ENCODE results near the gene ZDHHC14.
"Not testable (repeated sequence)": the region's sequence is repeated elsewhere in the genome, so short reads cannot be mapped to it uniquely, and the experiment has no call there.

Gene ZDHHC14

GRCh38 chr6:157407646-157408045 lies 26.7 kb downstream of the ZDHHC14 start:
- no peak for DNase-seq (ENCODE audit: low spot score)

- not testable (repeated sequence) for DNase-seq (ENCODE audit: low spot score)
Observed at GRCh38 chr6:157408427-157408826, 27.4 kb downstream of the ZDHHC14 start.

- DNase-seq (ENCODE audit: low spot score): no peak
Observed at GRCh38 chr6:157410045-157410444, 29.1 kb downstream of the ZDHHC14 start.

GRCh38 chr6:157411368-157411767 lies 30.4 kb downstream of the ZDHHC14 start:
- no peak for DNase-seq (ENCODE audit: low spot score)

- no peak for DNase-seq (ENCODE audit: low spot score)
Observed at GRCh38 chr6:157412791-157413190, 31.8 kb downstream of the ZDHHC14 start.

- DNase-seq (ENCODE audit: low spot score): no peak
Observed at GRCh38 chr6:157420497-157420896, 39.5 kb downstream of the ZDHHC14 start.

GRCh38 chr6:157424491-157425020 lies 43.6 kb downstream of the ZDHHC14 start:
- no peak for DNase-seq (ENCODE audit: low spot score)

GRCh38 chr6:157427969-157428368 lies 47.0 kb downstream of the ZDHHC14 start:
- DNase-seq (ENCODE audit: low spot score): no peak

GRCh38 chr6:157428427-157429202 lies 47.6 kb downstream of the ZDHHC14 start:
- DNase-seq (ENCODE audit: low spot score): peak; percentile 70

GRCh38 chr6:157429248-157429647 lies 48.3 kb downstream of the ZDHHC14 start:
- DNase-seq (ENCODE audit: low spot score): no peak

GRCh38 chr6:157430834-157431233 lies 49.8 kb downstream of the ZDHHC14 start:
- peak; percentile 37 for DNase-seq (ENCODE audit: low spot score)

GRCh38 chr6:157432231-157432891 lies 51.4 kb downstream of the ZDHHC14 start:
- DNase-seq (ENCODE audit: low spot score): no peak

- DNase-seq (ENCODE audit: low spot score): no peak
Observed at GRCh38 chr6:157432892-157433265, 51.9 kb downstream of the ZDHHC14 start.

- DNase-seq (ENCODE audit: low spot score): no peak
Observed at GRCh38 chr6:157433678-157434081, 52.7 kb downstream of the ZDHHC14 start.

- DNase-seq (ENCODE audit: low spot score): no peak
Observed at GRCh38 chr6:157434349-157435033, 53.5 kb downstream of the ZDHHC14 start.

GRCh38 chr6:157436219-157436943 lies 55.4 kb downstream of the ZDHHC14 start:
- DNase-seq (ENCODE audit: low spot score): no peak

GRCh38 chr6:157436944-157437336 lies 56.0 kb downstream of the ZDHHC14 start:
- no peak for DNase-seq (ENCODE audit: low spot score)

GRCh38 chr6:157438611-157439111 lies 57.7 kb downstream of the ZDHHC14 start:
- no peak for DNase-seq (ENCODE audit: low spot score)

GRCh38 chr6:157440171-157440570 lies 59.2 kb downstream of the ZDHHC14 start:
- no peak for DNase-seq (ENCODE audit: low spot score)

GRCh38 chr6:157442291-157442690 lies 61.3 kb downstream of the ZDHHC14 start:
- DNase-seq (ENCODE audit: low spot score): no peak

- DNase-seq (ENCODE audit: low spot score): peak; percentile 72
Observed at GRCh38 chr6:157443066-157443800, 62.2 kb downstream of the ZDHHC14 start.
